HG03565 (cell line): ENCODE measurements around the gene HMGCLL1.

ENCODE experiments used
- ATAC-seq: cut with Tn5 transposase; IDR thresholded peaks from one replicate; pipeline ENCODE4 v1.9.1; 2021; ENCODE audit warnings: mild to moderate bottlenecking, moderate library complexity; ENCODE audit not compliant: unreplicated experiment

The HMGCLL1 gene

DNA sequence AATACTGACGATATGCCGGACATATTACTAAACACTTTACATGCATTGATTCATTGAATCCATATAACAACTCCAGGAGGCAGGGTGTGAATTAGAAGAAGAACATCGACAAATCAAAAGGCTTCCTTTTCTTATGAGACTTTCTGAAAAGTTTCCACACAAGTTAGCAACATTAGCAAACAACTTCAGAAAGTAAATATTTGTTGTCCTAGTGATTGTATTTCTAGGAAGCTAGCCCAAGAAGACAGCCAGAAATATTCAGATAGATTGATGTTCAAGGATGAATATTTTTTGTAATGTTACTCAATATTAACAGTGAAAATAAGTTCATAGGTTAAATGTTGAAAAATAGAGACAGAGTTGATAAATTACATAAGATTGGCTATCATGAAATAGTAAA, 131.1 kb downstream of the HMGCLL1 start:
- no peak for ATAC-seq

DNA sequence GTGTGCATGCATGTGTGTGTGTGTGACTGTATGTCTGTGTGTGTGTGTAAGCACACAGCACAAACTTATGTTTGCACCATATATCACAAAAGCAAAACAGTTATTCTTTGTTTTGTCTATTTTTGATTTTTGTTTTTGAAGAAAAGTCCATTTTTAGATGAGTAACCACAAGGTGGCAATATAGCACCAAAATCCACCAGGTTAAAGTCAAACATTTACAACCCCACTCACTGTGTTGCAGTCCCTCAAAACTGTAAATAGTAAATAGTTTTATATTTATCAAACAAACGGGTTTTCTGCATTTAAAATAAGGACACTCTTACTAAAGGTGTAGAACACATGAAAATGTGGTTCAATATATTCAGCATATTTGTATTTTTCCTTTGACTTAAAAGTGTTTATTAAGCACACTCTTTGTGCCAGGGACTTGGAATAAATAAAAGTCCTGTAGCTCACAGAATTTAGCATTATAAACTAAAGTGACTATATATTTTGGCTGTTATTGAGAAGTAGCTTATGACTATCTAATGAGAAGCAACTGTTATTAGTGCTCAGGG, 133.3 kb downstream of the HMGCLL1 start:
- no peak for ATAC-seq

DNA sequence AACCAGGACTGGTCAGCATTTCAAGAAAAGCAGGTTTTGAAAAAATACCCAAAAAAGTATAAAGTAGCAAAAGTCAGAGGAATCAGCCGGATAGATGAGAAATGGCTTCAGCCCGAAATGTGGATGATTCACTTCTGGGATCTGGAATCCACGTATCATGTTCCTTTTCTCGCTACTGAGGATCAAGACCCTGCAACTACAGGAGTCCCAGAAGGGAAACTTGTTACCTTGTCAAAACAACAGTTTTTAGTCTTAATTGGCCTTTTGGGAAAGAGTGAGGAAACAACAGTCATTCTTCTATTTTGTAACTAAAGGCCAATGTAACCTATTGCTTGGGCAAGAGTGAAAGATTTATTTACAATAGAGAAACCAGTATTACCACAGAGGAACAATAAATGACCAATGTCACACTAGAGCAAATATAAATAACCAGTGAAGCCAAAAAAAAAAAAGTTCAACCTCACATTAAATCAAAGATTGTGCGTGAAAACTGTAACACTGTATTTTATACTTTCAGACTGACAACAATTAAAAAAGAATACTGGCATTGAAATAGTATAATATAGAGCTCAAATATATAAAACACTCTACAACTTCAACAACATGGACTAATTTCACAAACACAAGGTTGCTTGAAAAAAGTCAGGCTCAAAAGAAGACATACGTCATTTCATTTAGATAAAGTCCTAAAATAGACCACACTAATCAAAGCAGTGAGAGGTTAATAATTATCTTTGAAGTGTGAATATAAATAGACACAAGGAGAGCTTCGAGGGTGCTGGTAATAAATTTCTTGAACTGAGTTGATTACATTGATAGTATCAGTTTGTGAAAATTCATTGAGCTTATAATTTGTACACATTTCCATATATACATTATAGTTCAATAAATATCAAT, 135.5 kb downstream of the HMGCLL1 start:
- no peak for ATAC-seq

DNA sequence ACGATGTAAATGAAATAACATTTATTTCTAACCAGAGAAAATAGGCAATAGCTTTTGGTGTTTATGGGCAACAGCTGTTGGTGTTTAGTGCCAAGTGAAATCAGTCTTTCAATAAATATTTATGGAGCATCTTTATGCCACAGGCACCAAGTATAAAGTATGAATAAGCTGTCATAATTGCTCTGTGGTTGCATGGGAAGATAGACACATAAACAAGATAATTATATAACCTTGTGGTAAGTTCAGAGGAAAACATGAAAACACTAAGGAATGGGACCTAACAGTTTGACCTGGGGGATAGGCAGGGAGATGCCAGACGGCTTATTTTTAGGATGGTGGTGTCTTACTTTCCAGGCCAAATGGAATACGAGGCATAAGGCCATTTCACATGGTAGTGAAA, 140.8 kb downstream of the HMGCLL1 start:
- ATAC-seq, result no peak

DNA sequence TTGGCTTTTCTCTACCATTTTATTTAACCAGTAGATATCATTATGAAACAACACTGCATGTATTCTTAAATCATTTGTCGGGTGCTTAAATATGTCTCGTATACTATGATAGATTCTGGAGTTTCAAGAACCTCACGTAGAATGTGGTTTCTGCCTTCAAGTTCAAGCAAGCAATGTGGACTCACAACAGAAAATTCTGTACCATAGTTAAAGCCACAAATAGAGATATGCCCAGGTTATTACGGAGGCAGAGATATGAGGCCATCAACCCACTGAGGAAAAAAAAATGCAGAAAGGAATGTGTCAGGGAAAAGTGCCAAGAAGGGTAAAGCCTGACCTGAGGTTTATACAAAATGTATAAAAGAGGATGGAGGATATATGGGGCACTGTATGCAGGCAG, 141.9 kb downstream of the HMGCLL1 start:
- no peak for ATAC-seq

DNA sequence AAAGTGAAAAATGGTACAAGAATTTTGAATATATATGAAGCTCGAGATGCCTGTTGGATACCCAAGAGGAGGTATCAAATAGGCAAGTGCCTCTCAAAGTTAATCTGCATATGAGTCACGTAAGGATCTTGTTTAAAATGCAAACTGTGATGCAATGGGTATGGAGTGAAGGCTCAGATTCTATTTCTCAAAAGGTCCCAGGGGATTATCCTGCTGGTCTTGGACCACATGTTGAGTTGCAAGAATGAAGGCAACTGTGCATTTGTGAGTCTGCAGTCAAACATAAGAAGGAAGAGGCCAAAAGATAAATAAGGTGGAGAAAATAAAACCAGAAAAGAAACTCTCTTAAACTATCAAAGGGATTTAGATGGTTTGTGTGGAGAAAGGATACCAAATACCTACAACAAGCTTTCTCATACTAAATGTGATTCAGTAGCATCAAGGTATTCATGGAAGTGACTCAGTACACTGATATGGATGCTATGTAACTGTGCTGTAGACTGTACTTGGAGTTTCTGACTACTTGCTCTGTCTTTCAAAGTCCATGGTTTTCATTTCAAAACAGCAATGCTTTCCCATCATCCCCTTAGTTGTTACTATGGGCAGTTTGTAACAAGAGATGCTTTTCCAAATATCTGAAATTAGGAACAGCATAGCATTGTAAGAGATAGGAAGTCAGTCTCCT, 145.4 kb downstream of the HMGCLL1 start:
- no peak for ATAC-seq

DNA sequence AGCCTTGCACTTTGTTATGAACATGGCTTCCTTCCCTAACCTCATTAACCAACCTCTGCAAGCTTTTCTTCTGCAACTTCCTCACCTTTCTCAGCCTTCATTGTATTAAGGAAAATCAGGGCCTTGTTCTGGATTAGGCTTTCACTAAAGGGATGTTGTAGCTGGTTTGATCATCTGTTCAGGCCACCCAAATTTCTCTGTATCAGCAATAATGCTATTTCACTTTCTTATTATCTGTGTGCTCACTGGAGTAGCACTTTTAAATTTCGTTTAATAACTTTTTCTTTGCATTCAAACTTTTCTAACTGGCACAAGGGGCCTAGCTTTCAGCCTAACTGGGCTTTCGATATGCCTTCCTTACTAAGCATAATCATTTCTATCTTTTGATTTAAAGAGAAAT, 155.1 kb downstream of the HMGCLL1 start:
- no peak for ATAC-seq

DNA sequence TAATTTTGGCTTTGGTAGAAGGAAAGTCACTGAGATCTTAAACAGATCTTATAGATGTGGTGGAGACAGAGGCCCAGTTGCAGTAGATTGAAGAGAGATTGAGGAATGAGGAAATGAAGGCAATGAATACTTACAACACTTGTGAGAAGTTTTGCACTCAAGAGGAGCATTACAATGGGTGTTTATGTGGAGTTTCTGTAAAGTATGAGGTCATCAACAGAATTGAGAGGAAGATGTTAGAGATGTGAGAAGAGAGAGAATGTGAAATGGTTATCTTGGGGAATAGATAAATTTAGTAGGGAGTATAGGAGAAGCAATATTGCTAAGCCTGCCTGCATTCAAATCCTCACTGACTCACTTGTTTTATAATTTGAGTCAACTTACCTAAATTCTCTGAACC, 168.3 kb downstream of the HMGCLL1 start:
- ATAC-seq, result no peak

DNA sequence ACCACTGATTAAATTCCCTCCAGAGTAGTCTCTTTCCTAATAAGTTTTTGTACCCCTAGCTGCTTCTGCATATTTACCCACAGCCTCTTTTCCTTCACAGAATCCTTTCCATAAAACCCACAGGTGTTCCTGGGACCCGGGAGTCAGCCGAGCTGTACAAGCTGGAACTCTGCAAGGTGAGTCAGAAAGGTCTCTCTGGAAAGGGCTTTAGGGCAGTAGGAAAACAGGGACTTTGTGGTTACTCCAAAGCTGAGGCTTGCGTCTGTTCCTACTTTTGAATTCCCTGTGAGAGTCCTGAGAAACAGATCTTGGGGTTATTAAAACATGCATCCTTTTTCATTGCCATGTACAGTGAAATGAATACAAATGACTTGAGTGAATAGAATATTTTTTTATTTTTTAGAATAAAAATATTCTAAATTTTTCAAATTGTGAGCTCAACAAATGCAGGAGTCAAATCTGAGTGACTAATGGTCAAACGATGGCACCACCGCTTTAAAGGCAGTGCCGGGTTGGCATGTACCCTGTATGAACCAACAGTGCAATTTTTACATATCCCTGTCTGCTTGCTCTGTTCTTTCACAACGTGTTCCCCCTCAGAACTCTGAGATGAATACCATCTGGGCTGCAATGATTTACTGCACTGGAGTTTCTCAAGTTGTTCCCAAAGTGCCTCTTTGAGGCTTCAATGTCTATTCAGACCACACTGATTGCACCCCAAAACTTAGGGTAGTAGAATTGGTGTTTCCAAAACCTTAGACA, 173.3 kb downstream of the HMGCLL1 start:
- ATAC-seq, result no peak

DNA sequence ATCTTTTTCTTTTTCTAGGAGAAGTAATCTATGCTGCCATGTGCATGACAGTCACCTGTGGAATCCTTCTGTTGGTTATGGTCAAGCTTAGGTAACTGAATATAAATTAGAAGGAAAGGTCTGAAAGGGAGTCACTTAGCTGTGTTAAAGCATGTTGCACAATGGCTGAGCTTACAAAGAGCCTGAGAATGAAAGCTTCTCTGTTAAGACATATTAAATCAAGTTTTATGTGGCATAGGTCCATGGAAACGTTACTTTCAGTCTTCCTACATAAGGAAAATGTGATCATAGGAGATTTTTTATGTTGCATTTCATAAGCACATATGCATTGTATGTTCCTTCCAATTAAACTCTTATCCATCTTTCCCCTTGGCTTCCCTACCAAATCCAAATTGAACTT, 179.6 kb downstream of the HMGCLL1 start:
- ATAC-seq, result no peak

DNA sequence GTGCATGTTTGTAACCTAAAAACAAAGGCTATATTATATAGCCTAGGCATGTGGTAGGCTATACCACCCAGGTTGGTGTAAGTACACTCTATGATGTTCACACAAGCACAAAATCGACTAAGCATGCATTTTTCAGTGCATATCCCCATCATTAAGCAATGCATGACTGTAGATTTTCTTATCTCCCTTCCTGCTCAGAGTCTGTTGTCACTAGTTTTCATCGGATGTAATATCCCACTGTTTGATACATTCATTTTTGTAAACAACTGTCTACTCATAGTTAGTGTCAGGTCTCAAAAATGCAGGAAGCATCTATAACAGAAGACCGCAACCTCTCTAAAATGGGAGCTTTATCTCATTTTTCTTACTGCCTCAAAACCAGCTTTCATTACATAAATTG, 181.0 kb downstream of the HMGCLL1 start:
- ATAC-seq, result no peak

DNA sequence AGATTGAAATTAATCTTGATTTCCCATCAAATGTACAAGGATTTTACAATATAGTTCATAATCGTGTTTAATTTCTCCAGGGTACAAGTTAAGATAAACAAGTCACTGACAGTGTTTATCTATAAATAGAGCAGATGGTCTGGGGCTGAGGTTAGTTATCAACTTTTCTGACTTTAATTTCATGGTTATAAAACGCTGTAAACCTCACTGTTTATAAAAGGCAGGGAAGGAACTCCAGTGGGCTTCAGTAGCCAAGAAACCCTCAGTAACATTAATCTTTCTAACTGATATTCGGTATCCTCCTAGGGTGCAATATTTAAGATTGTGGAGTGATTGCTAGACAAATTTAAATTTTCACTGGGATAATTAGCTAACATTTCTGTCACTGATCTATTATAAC, 183.1 kb downstream of the HMGCLL1 start:
- no peak for ATAC-seq

DNA sequence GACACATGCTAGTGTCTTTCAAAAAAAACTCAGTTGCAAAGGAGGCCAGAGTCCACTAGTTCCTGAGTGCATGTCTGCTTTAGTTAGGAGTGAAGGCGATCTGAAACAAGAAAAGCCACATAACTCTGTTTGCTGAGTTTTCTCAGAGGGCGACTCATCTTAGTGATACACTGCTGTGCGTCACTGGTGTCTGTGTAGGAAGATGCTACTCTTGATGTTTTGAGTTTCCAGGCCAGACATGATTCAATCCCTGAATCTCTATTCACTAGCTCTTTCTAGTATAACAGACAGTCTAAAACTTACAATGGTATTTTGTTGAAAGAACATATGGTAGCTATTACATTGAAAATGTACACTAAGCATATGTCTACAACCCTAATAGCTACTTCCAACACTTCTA, 190.8 kb downstream of the HMGCLL1 start:
- ATAC-seq, result no peak
